SK-N-SH (cell line): ENCODE data around the gene RHOT1.
"Not testable (repeated sequence)": the region's sequence is repeated elsewhere in the genome, so short reads cannot be mapped to it uniquely, and the experiment has no call there.

Experiments
- CTCF ChIP-seq: fragments of 200-600 bp; sonication (generic); IDR thresholded peaks from 2 replicates; pipeline ENCODE4 v1.6.1; 2017; ENCODE audit warnings: antibody characterized with exemption, mild to moderate bottlenecking, moderate library complexity
- MAX ChIP-seq: IDR thresholded peaks from 2 replicates; pipeline ENCODE4 v1.4.0; 2012; ENCODE audit warnings: low read depth
- POLR2AphosphoS5 ChIP-seq: IDR thresholded peaks from 2 replicates; pipeline ENCODE4 v1.6.1; 2012; ENCODE audit warnings: low read depth, low read length
- RCOR1 ChIP-seq: fragments of 150-350 bp; IDR thresholded peaks from 2 replicates; pipeline ENCODE4 v1.6.1; 2017; ENCODE audit warnings: antibody characterized with exemption, low read length

GRCh38 chr17:32139504-32139903 is 2.8 kb upstream of the RHOT1 start:
- TF ChIP-seq RCOR1, MAX, POLR2AphosphoS5, CTCF: not testable (repeated sequence)
